Brain microvascular endothelial cell (primary cell): Measurements from ENCODE around the gene SLITRK3.
A peak's percentile ranks its signal among the peaks of the same experiment; 100 is the strongest.

Experiments used
- DNase-seq: peaks from one replicate; pipeline ENCODE4 v3.0.0-alpha.2; 2020
- H3K27ac ChIP-seq: fragments of 250-450 bp; sonication (Bioruptor Pico); 2 replicates; pipeline ENCODE4 v1.5.1; 2020; ENCODE audit warnings: mild to moderate bottlenecking, moderate library complexity
- H3K27me3 ChIP-seq: fragments of 250-450 bp; sonication (Bioruptor Pico); replicated peaks from 2 replicates; pipeline ENCODE4 v1.5.1; 2020; ENCODE audit warnings: mild to moderate bottlenecking
- H3K36me3 ChIP-seq: fragments of 250-450 bp; sonication (Bioruptor Pico); replicated peaks from 2 replicates; pipeline ENCODE4 v1.5.1; 2020; ENCODE audit warnings: mild to moderate bottlenecking
- H3K4me3 ChIP-seq: 2 replicates; pipeline ENCODE4 v1.5.1; 2011; ENCODE audit warnings: low read depth, mild to moderate bottlenecking, control low read depth, low read length, moderate library complexity
- in situ Hi-C: cut with HindIII; loops from 2 replicates; pipeline ENCODE4 v1.10.0; 2017; ENCODE audit warnings: low sequenced_read_pairs, low pct_ligation_motif_present
- TF ChIP-seq, protein P1 (sequence below): IDR thresholded peaks from 2 replicates; pipeline ENCODE4 v1.5.1; 2011; ENCODE audit warnings: low read depth, mild to moderate bottlenecking, moderate library complexity, low read length, control low read depth, inconsistent platforms; ENCODE audit errors: missing control alignments

SLITRK3 gene

GRCh38 chr3:165194511-165195240 is 1.5 kb downstream of the SLITRK3 start:
- Histone ChIP-seq H3K4me3 (peak overlapping the region; percentile 60), H3K27me3 (peaks cover 36% of the 10 kb centered on the region), H3K27ac (no peak overlapping the region), H3K36me3 (no peaks in the 10 kb centered on the region)
- in situ Hi-C loops = no loop called here
- TF ChIP-seq, protein P1, sequence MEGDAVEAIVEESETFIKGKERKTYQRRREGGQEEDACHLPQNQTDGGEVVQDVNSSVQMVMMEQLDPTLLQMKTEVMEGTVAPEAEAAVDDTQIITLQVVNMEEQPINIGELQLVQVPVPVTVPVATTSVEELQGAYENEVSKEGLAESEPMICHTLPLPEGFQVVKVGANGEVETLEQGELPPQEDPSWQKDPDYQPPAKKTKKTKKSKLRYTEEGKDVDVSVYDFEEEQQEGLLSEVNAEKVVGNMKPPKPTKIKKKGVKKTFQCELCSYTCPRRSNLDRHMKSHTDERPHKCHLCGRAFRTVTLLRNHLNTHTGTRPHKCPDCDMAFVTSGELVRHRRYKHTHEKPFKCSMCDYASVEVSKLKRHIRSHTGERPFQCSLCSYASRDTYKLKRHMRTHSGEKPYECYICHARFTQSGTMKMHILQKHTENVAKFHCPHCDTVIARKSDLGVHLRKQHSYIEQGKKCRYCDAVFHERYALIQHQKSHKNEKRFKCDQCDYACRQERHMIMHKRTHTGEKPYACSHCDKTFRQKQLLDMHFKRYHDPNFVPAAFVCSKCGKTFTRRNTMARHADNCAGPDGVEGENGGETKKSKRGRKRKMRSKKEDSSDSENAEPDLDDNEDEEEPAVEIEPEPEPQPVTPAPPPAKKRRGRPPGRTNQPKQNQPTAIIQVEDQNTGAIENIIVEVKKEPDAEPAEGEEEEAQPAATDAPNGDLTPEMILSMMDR = no peak
- no peak for DNase-seq

GRCh38 chr3:165193366-165194254 is 2.6 kb downstream of the SLITRK3 start:
- no peak for DNase-seq
- TF ChIP-seq, protein P1 = no peak
- peaks cover 36% of the 10 kb centered on the region for H3K27me3 ChIP-seq
- in situ Hi-C loops = no loop called here
- H3K4me3 ChIP-seq = peak overlapping the region; percentile 37
- H3K27ac ChIP-seq = no peak overlapping the region
- H3K36me3 ChIP-seq = no peaks in the 10 kb centered on the region

DNA sequence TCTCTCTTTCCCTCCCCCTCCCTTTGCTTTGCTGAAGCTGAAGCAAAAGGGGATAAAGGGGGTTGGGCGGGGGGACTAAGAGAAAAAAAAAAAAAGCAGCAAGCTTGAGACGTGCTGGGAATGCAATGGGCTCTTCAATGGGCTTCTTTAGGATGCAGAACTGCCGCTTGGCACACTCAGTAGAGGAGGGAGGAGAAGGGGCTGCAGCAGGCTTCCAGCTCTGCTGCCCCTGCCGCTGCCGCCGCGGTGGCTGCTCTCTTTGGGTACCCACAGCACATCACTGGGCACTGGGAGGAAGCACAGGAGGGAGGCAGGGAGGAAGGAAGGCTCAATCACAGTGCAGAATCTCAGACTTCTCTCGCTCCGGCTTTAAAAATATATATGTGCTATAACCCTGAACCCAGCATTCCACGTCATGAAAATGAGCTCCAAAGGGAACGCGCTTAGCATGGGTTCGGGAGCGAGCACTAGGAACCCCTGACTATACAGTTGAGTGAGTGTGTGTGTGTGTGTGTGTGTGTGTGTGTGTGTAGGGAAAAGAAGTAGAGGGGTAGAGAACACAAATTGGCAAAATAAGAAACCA is 3.5 kb downstream of the SLITRK3 start:
- no peak overlapping the region for H3K27ac ChIP-seq
- TF ChIP-seq, protein P1 = no peak
- no peak for DNase-seq
- H3K36me3 ChIP-seq = no peaks in the 10 kb centered on the region
- in situ Hi-C loops = no loop called here
- H3K4me3 ChIP-seq = peak overlapping the region; percentile 37
- peaks cover 36% of the 10 kb centered on the region for H3K27me3 ChIP-seq

DNA sequence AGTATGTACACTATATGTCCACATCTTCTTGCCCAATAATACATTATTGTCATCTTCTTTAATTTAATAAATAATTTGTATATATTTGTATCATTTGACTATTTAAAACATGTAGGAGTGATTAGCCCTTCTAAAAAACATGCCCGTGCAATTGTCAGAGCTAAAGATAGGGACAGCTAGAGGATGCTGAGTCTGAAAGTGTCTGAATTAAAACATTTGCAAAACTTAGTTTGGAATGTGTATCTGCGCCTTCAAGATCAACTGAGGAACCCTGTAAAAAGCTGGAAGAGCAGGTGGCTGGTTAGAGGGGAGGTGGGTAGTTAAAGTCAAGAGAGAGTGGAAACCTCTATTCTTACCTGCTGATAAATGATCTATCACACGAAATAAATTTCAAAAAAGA is 4.7 kb downstream of the SLITRK3 start:
- Histone ChIP-seq H3K27me3 (peaks cover 36% of the 10 kb centered on the region), H3K36me3 (no peaks in the 10 kb centered on the region), H3K27ac (no peak overlapping the region), H3K4me3 (no peak overlapping the region)
- in situ Hi-C loops = no loop called here
- DNase-seq = no peak
- TF ChIP-seq, protein P1 = no peak

DNA sequence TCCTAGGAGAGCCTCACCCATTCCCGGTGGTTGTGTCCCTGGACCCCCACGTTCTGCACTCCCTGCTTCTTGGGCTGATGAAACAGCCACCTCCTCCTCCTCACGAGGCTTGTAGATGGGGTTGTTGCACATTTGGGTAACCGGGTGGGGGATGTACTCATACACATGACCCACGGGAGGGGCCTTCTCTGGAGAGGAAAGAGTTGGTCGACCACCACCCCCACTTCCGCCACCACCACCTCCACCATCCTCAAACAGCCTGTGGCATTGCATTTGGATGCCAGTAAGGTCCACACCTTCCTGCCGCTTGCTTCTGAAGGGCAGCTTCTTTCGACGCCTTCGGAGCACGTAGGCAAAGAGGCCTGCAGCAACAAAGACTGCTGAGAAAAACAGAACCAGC is 7.7 kb downstream of the SLITRK3 start:
- DNase-seq = no peak
- Histone ChIP-seq H3K27ac (no peak overlapping the region), H3K4me3 (no peak overlapping the region), H3K36me3 (no peaks in the 10 kb centered on the region), H3K27me3 (peaks cover 9% of the 10 kb centered on the region)
- TF ChIP-seq, protein P1 = no peak
- in situ Hi-C loops = no loop called here
